Gastrocnemius medialis (tissue), 4 donors: ENCODE measurements around the gene IPCEF1. TPM values are rescaled to one million over a fixed set of nuclear protein-coding genes. Genes with fewer than 3 reads are reported as not detected.

Experiments
- ATAC-seq, 2 donors: fragments of 150-250 bp; one replicate each; pipeline ENCODE4 v1.9.1; 2016
- DNase-seq, 2 donors: peaks; one replicate each; pipeline ENCODE4 v3.0.0-alpha.2; 2019
- H3K27ac ChIP-seq, 4 donors: fragments of 200-600 bp; sonication (generic); 1 replicate in 1 of 4; 2 replicates in 3 of 4; pipeline ENCODE4 v1.5.1; 2016 to 2018; ENCODE audit warnings: mild to moderate bottlenecking in 2 of 4, moderate library complexity in 1 of 4
- H3K27me3 ChIP-seq, 3 donors: fragments of 200-600 bp; sonication (generic) in 2 of 3; 1 replicate in 1 of 3; 2 replicates in 2 of 3; pipeline versions ENCODE4 v1.5.1 to v1.6.0; 2016 to 2019; ENCODE audit warnings: mild to moderate bottlenecking in 1 of 3, moderate library complexity in 1 of 3
- H3K36me3 ChIP-seq, 2 donors: fragments of 200-600 bp; sonication (generic) in 1 of 2; one replicate each; pipeline ENCODE4 v1.5.1; 2017 to 2018
- H3K4me1 ChIP-seq, 2 donors: fragments of 200-600 bp; sonication (generic) in 1 of 2; one replicate each; pipeline ENCODE4 v1.5.1; 2016 to 2017; ENCODE audit warnings: mild to moderate bottlenecking in 2 of 2
- H3K4me3 ChIP-seq, 4 donors: fragments of 200-600 bp; sonication (generic) in 3 of 4; 1 replicate in 1 of 4; 2 replicates in 3 of 4; pipeline ENCODE4 v1.5.1; 2016 to 2019; ENCODE audit warnings: mild to moderate bottlenecking in 2 of 4
- H3K9me3 ChIP-seq, 3 donors: fragments of 200-600 bp; sonication (generic) in 2 of 3; 1 replicate in 1 of 3; 2 replicates in 2 of 3; pipeline ENCODE4 v1.5.1; 2016 to 2019
- POLR2A ChIP-seq, 2 donors: fragments of 450-650 bp; IDR thresholded peaks; one replicate each; pipeline ENCODE4 v1.6.1; 2017; ENCODE audit warnings: antibody characterized with exemption in 2 of 2, mild to moderate bottlenecking in 2 of 2, moderate library complexity in 2 of 2
- in situ Hi-C, 4 donors: fragments of 200-750 bp; cut with MboI; loops; one replicate each; pipeline versions ENCODE4 v1.15.0 to v1.8.0; 2017; ENCODE audit warnings: low sequenced_read_pairs in 4 of 4
- intact Hi-C: fragments of 100-400 bp; cut with DNase I; formaldehyde crosslinking; loops from one replicate; pipeline ENCODE4 v1.15.1; 2023; ENCODE audit warnings: low total_unique reads
- total RNA-seq, 4 donors: library from RNA; depleted of rRNA; stranded (reverse); fragments of >200 nt; gene quantifications; one replicate each; pipeline versions ENCODE4 v1.1.0 to v1.2.3, GENCODE V29; 2016
- TF ChIP-seq, protein P1 (sequence below), 5 experiments: fragments of 450-650 bp in 3 of 5; fragments of 200-600 bp in 2 of 5; sonication (generic) in 2 of 5; IDR thresholded peaks in 4 of 5; conservative IDR thresholded peaks in 1 of 5; 1 replicate in 4 of 5; 2 replicates in 1 of 5; pipeline ENCODE4 v1.5.1; 2016 to 2019; ENCODE audit warnings: antibody characterized with exemption in 5 of 5, mild to moderate bottlenecking in 3 of 5, moderate library complexity in 3 of 5

The IPCEF1 gene
- total RNA-seq, 4 donors from 2014 or later = 0.24 to 0.85 TPM; not detected in 2

DNA sequence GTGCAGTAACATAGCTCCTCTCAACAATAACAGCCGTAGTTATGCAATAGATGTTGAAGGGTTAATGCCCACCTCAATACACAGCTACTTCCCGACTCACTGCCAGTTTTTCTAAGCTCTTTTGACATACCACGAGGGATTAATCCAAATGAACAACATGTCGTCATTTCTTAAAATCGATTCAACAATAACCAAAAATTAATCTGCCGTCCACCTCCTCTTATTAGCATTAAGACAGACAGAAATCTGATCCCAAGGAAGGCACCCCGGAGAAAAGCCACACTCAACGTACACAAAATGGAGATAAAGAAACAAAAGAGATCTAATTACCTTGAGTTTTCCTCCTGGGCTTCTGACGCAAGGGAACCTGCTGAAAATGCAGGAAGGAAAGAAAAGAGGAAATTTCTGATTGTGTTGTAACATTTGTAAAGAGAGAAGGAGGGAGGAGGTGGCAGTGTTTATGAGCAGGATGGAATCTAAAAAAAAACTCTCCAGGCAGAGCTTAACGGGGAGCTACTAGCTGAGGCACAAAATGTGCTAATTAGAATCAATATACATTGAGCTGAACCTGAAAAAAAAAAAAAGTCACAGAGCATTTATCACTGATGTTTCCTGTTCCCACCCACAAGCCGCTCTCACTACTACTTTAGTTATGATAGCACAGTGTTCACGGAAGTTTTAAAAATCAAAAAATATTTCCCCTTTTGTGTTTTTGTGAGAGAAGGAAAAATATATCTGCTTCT lies 109.3 kb downstream of the IPCEF1 start:
- in situ Hi-C loops (no loop called here), intact Hi-C loops (no loop called here)
- no peaks in the 10 kb centered on the region for H3K9me3 ChIP-seq
- no peaks in the 10 kb centered on the region for H3K36me3 ChIP-seq
- no peak for DNase-seq
- H3K27ac ChIP-seq = no peak overlapping the region
- ATAC-seq = no peak
- no peaks in the 10 kb centered on the region for H3K4me1 ChIP-seq
- no peaks in the 10 kb centered on the region for H3K27me3 ChIP-seq
- H3K4me3 ChIP-seq = peak overlapping the region in 3 of 4 donors; percentile 8 to 23 (median 21)
- TF ChIP-seq POLR2A (IDR thresholded peaks at IDR 0.05) = no peak
- TF ChIP-seq, protein P1, sequence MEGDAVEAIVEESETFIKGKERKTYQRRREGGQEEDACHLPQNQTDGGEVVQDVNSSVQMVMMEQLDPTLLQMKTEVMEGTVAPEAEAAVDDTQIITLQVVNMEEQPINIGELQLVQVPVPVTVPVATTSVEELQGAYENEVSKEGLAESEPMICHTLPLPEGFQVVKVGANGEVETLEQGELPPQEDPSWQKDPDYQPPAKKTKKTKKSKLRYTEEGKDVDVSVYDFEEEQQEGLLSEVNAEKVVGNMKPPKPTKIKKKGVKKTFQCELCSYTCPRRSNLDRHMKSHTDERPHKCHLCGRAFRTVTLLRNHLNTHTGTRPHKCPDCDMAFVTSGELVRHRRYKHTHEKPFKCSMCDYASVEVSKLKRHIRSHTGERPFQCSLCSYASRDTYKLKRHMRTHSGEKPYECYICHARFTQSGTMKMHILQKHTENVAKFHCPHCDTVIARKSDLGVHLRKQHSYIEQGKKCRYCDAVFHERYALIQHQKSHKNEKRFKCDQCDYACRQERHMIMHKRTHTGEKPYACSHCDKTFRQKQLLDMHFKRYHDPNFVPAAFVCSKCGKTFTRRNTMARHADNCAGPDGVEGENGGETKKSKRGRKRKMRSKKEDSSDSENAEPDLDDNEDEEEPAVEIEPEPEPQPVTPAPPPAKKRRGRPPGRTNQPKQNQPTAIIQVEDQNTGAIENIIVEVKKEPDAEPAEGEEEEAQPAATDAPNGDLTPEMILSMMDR (IDR thresholded peaks at IDR 0.05 in 4 of 5, conservative IDR thresholded peaks at IDR 0.05 in 1 of 5) = no peak

DNA sequence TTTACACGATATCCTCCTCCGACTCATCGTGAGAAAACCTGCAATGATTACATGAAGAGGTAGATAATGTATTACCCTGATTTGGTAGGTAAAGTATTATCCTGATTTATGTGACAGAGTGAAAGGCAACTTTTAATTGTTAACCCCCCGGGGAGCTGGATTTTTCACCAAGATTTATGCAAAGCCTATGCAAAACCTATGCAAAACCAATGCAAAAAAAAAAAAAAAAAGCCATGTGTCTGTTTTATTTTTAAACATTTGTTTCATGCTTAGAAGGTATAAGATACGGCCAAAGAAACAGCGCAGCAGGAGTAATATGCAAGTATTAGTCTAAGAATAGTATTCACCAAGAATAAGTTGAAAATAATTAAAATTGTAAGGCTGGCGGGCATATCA lies 109.9 kb downstream of the IPCEF1 start:
- no peak overlapping the region for H3K27ac ChIP-seq
- no peak for TF ChIP-seq POLR2A (IDR thresholded peaks at IDR 0.05)
- TF ChIP-seq, protein P1 (IDR thresholded peaks at IDR 0.05 in 4 of 5, conservative IDR thresholded peaks at IDR 0.05 in 1 of 5) = no peak
- intact Hi-C loops (no loop called here), in situ Hi-C loops (no loop called here)
- H3K27me3 ChIP-seq = no peaks in the 10 kb centered on the region
- H3K9me3 ChIP-seq = no peaks in the 10 kb centered on the region
- no peaks in the 10 kb centered on the region for H3K36me3 ChIP-seq
- no peaks in the 10 kb centered on the region for H3K4me1 ChIP-seq
- no peak for ATAC-seq
- H3K4me3 ChIP-seq = peak overlapping the region in 2 of 4 donors; percentile 8 to 23
- DNase-seq = no peak

DNA sequence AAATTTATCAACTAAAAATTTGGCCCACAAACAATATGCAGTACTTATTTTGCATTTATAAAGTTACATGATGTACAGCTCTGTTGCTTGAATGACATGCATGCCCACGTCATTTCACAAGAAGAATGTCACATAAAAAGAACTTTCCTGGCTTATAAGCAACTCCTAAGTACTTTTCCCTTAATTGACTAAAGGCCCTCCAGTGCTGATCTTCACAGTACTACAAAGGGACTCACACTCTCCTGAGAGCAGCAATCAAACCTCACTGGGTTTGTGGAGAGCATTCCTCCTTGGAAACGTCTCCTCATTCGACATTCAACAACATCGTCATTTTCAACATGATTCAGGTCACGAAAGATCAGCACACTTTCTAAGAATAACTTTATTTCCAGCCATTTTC lies 111.1 kb downstream of the IPCEF1 start:
- ATAC-seq = no peak
- no peaks in the 10 kb centered on the region for H3K36me3 ChIP-seq
- TF ChIP-seq POLR2A (IDR thresholded peaks at IDR 0.05) = no peak

DNA sequence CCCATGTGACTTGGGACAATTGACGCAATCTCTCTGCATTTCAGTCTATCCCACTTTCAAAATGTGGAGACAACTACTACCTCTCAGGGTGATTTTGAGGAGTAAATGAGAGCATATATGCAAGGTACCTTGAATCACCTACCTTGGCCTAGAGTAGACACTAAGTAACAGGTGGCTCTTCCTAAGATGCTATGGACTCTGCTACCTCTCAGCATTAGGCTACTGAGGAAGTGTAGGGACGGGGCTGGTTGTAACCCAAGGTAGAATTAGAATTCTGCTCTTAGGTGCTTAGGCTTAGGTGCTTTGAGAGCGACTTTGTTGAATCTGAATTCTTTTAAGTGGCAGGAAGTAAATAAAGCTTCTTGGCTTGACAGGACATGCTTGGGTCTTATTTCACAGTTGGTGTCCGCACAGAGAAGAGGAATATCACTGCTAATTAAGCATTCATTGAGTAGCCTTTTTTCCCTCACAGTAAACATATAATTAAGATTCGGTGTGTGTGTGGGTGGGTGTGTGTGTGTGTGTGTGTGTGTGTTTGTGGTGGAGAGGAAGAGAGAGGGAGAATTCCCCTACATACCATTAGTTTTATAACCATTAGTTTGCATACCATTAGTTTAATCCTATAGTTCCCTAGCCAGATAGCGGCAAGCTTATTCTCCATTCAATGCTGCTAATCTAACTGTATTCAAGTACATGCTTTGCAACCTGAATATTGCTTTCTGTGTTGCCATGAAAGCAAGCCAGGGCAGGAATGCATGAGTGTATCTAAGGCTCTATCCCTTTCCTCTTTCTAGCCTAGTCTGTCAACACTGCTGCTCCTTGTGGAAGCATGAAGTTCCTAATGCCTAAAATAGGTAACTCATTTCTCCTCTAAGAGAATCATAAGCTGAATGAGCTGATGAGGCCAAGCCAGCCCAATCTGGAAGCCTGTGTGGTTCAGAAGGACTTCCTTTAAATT lies 112.5 kb downstream of the IPCEF1 start:
- H3K36me3 ChIP-seq = no peaks in the 10 kb centered on the region
- no peak overlapping the region for H3K4me3 ChIP-seq
- no peak overlapping the region for H3K27ac ChIP-seq
- in situ Hi-C loops = no loop called here
- H3K9me3 ChIP-seq = no peaks in the 10 kb centered on the region
- no peaks in the 10 kb centered on the region for H3K27me3 ChIP-seq
- intact Hi-C loops = no loop called here
- no peak for DNase-seq
- no peaks in the 10 kb centered on the region for H3K4me1 ChIP-seq
- ATAC-seq = no peak
- no peak for TF ChIP-seq POLR2A (IDR thresholded peaks at IDR 0.05)

More for the DNA sequence above, 111.1 kb downstream of the IPCEF1 start:
- no peaks in the 10 kb centered on the region for H3K4me1 ChIP-seq
- intact Hi-C loops = no loop called here
- in situ Hi-C loops = no loop called here
- H3K27ac ChIP-seq = no peak overlapping the region
- no peaks in the 10 kb centered on the region for H3K9me3 ChIP-seq
- no peak overlapping the region for H3K4me3 ChIP-seq
- DNase-seq = no peak
- no peaks in the 10 kb centered on the region for H3K27me3 ChIP-seq

DNA sequence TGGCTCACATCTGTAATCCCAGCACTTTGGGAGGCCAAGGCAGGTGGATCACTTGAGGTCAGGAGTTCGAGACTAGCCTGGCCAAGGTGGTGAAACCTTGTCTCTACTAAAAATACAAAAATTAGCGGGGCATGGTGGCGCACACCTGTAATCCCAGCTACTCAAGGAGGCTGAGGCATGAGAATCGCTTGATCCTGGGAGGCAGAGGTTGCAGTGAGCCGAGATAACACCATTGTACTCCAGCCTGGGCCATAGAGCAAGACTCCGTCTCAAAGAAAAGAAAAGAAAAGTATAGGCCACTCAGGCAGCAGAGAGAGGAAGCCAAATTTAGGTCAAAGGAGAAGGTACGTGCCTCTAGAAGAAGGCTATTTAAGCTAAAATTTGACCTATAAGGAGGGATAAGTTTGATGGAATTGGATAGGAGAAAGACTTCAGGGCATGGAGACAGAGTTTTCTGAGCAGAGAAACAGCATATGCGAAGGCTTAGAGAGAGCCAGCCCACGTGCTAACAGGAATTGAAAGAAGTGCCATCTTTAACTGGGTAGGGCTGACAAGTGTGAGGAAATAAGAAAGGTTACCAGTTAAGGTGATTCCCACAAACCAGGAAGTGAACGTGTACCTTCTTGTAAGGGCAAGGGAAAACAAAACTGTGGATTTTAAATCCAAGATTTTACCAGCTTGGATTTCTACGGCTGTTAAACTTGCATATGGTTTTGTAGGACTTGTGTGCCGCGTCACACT lies 113.8 kb downstream of the IPCEF1 start:
- TF ChIP-seq POLR2A (IDR thresholded peaks at IDR 0.05) = no peak
- TF ChIP-seq, protein P1 (IDR thresholded peaks at IDR 0.05 in 4 of 5, conservative IDR thresholded peaks at IDR 0.05 in 1 of 5) = no peak
- Histone ChIP-seq H3K4me3 (no peak overlapping the region), H3K4me1 (no peaks in the 10 kb centered on the region), H3K36me3 (no peaks in the 10 kb centered on the region), H3K9me3 (no peaks in the 10 kb centered on the region), H3K27me3 (no peaks in the 10 kb centered on the region), H3K27ac (no peak overlapping the region)
- ATAC-seq (no peak), DNase-seq (no peak)
- in situ Hi-C loops (no loop called here), intact Hi-C loops (no loop called here)
